ENCODE results near the gene BABAM2.

BABAM2 gene

GRCh38 chr2:28343184-28343942, 452.8 kb downstream of the BABAM2 start:
- DNase-seq (ENCODE audit: low read depth in 2 of 2): no peak

- no peak for DNase-seq (ENCODE audit: low read depth in 2 of 2)
These were observed 453.6 kb downstream of the BABAM2 start for GRCh38 chr2:28343971-28344715.

- no peak for DNase-seq (ENCODE audit: low read depth in 2 of 2)
These were observed 454.3 kb downstream of the BABAM2 start for GRCh38 chr2:28344756-28345373.

DNA sequence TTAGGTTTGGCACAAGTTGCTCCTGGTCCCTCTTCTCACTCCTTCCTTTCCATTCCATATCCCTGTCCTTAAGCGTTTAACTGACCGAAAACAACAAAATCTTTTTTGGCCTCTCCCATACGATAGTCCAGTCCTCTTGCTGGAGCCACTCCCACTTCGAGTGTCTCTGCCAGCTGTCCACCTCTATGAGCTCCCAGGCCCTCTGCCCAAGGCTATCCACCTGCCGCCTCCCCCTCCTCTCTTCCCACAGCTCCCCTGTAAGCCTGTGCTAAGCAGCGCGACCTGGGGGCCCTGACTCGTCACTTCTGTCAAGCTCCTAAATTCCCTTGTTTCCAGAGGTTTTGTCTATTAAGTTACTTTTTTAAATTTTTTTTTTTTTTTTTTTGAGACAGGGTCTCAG, 455.1 kb downstream of the BABAM2 start:
- DNase-seq (ENCODE audit: low read depth in 2 of 2): no peak

DNA sequence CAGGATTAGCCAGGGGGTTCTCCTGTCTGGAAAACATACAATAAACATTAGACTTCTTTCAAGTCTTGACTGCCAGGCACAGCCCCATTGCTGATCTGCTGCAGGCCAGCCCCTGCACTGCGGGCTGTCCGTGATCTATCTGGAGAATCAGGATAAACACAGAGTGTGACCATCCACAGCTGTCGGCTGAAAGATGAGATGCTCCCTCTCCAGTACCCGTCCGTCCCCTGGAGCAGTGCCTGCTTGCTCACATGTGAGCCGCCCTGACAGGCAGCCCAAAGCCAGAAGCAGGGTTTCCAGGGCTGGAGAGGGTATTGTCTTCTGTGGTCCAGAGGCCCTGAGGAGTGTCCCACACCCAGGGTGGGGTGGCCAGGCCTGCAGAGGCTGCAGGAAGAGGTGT, 456.1 kb downstream of the BABAM2 start:
- no peak for DNase-seq (ENCODE audit: low read depth in 2 of 2)

DNA sequence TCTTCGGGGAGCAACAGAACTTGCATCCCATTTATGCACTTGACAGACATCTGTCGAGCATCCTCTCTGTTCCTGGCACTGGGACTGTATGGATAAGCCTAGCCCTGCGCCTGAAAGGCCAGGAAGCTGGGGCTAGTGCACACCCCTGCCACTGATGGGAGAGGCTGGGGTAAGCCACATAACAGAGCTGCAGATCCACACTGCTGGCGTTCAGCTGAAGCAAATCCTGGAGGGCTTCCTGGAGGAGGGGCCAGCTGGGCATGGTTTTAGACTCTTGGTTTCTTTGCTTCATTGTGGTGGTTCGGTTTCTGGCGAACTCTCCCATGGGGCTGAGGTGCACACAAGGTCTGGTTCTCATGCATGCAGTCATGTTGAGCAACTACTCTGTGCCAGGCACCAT, 456.7 kb downstream of the BABAM2 start:
- no peak for DNase-seq (ENCODE audit: low read depth in 2 of 2)

DNA sequence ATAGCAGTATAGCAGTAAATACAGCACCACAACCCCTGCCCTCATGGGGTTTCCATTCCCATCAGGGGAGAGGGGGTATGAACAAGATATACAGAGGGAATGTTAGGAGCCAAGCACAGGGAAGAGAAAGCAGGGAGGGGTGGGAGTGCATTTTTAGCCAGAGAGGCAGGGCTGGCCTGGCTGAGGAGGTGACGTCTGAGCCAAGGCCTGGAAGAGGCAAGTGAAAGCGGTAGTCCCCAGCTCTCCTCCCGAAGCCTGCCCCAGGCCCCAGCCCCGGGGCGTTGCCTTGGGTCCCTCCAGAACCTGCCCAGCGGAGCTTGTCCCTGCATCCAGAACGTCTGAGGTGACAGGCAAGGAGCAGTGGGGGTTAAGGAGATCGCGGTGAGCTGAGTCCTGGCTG, 457.1 kb downstream of the BABAM2 start:
- no peak for DNase-seq (ENCODE audit: low read depth in 2 of 2)

DNA sequence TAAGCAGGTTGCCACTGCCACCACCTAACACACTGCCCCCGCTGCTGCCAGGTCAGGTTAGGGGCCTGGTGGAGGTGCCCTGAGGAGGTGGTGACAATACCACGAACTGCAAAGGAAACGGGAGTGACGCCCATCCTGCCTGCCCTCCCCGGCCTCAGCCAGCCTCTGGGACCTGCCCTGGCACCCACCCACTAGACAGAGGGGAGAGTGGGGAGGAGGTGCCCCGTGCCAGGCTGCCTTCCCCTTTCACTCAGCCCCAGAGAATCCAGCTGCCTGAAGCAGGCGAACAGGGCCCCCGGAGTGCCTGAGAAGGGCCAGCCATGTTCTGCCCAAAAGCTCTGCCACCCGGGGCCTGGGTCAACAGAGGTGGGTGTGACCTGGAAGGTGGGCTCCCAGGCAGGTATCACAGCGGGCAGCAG, 457.6 kb downstream of the BABAM2 start:
- DNase-seq (ENCODE audit: low read depth in 2 of 2): no peak

DNA sequence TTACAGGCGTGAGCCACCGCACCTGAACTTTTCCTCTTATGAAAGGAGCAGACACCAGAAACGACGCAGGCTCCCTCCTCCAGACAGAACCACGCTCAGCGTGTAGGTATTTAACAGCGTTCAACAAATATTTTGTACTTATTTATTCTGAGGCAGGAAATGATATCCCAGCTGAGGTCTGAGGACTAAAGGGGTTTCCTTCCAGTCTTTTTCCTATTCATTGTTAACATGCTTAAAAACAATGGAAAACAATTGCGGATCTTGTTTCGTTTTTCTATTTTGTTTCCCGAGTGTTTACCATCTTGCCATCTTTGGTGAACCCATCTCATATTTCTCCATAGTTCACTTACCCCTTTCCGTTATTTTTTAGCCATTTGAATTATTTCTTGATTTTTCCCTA, 458.4 kb downstream of the BABAM2 start:
- DNase-seq (ENCODE audit: low read depth in 2 of 2): no peak

- no peak for DNase-seq (ENCODE audit: low read depth in 2 of 2)
These were observed 459.1 kb downstream of the BABAM2 start for GRCh38 chr2:28349546-28350165.

GRCh38 chr2:28350196-28350595, 459.7 kb downstream of the BABAM2 start:
- no peak for DNase-seq (ENCODE audit: low read depth in 2 of 2)

DNA sequence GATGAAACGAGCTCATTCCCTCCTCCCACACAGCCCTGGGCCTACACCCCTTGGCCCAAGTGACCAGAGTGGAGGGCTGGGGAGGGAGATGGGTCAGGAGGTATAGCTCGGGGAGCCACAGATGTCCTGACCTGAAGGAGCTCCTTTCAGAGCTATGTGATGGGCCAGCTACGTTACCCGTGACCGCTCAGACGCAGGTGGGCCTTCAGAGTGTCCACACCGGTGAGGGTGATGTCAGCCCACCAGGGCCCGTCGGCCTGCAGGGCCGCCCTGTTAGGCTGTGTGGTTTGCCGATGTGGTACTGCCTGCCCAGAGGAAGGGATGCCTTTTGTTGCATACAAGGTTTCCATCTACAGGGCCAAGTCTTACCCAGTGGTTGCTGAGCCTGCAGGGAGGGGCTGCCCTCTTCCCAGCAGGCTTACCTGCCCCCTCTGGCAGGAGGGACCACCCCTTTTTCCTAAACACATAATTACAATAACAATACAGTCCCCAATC, 460.3 kb downstream of the BABAM2 start:
- no peak for DNase-seq (ENCODE audit: low read depth in 2 of 2)

GRCh38 chr2:28351621-28352020, 461.1 kb downstream of the BABAM2 start:
- no peak for DNase-seq (ENCODE audit: low read depth in 2 of 2)

DNA sequence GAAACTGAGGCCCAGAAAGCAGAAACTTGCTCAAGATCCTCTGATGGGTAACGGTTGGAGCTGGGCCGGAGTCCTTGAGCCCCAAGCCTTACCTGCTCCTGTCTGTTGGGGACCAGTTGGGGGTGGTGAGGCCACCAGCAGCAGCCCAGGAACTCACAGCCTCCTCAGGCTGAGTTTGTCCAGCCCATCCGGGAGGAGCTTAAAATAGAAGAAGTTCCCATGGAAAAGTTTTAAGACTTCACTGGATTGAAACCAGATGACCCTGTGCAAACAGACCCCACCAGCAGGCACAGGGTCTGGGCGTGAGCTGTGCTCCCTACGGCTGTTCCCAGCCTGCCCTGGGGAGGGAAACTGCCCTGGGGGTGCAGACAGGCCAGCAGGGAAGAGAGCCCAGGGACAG, 461.6 kb downstream of the BABAM2 start:
- no peak for DNase-seq (ENCODE audit: low read depth in 2 of 2)

DNA sequence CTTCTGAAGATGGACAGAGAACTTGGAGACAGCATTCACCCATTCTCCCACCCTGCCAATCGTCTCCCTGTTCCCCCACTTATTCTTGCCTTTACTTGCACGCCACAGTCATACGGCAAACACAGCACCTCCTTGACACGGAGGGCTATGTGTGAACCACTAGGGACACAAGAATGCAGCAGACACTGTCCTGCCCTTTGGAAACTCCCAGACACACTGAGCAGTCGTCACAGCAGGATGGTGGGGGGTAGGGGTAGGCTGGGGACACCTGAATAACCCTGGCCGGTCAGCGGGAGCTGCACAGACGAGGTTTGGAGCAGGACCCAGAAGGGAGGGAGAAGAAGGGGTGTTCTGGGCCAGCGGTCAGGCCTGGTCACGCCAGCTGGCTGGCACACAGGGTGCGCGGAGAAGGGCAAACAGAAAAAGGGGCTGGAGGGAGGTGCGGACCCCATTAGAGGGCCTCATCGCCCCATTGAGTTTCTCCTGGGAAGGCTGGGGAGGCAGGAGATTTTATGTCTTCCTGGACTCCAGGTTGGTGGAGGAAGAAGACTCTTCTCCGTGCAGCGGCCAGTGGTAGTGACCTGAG, 462.2 kb downstream of the BABAM2 start:
- DNase-seq (ENCODE audit: low read depth in 2 of 2): no peak

DNA sequence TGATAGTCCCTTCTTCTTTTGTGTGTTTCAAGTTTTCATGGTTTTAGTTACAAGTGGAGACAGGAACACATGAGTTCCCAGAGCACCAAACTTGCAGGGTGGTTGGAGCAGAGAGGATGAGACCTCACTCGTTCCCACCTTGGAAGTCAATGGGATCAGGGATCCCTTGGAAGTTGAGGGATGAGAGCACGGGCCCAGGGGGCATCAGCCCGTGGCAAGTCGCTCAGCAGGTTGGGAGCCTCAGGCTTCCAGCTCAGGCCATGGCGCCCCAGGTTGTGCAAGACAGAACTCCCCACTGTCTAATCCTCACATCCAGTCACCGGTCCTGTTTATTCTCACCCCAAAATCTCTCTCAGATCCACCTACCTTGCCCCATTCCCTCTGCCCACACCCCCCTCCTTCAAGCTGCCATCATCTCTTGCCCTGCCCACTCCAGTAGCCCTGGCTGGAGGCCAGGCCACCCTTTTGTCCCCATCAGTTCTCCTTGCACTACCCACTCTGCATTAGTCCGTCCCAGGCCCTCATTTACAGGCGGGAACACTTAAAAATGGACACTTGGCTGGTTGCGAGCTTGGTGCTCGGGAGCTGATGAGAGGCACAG, 464.5 kb downstream of the BABAM2 start:
- DNase-seq (ENCODE audit: low read depth in 2 of 2): no peak

DNA sequence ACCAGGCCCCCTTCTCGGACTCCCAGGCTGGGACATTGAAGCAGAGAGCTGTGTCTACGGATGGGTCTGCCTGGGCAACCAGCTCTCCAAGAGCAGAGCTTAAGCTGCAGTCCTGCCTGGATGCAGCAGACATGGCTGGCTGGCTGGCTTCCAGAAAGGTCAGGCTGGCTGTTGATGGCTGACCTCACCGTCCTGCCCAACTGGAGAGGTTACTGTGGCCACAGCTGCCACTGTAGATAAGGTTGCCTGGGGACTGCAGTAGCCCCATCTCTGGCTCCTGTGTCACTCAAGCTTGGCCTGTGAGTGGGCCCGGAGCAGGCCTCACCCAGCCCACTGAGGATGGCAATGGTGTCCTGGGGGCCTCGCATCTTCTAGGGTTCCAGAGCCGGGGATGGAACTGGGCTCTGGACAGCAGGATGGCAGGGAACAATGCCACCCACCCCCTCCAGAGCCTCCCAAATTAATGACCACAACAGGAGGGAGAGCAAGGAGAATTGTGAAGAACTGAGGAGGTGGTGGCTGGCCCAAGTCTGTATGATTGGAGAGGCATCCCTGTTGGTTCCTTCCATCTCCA, 465.1 kb downstream of the BABAM2 start:
- DNase-seq (ENCODE audit: low read depth in 2 of 2): no peak

DNA sequence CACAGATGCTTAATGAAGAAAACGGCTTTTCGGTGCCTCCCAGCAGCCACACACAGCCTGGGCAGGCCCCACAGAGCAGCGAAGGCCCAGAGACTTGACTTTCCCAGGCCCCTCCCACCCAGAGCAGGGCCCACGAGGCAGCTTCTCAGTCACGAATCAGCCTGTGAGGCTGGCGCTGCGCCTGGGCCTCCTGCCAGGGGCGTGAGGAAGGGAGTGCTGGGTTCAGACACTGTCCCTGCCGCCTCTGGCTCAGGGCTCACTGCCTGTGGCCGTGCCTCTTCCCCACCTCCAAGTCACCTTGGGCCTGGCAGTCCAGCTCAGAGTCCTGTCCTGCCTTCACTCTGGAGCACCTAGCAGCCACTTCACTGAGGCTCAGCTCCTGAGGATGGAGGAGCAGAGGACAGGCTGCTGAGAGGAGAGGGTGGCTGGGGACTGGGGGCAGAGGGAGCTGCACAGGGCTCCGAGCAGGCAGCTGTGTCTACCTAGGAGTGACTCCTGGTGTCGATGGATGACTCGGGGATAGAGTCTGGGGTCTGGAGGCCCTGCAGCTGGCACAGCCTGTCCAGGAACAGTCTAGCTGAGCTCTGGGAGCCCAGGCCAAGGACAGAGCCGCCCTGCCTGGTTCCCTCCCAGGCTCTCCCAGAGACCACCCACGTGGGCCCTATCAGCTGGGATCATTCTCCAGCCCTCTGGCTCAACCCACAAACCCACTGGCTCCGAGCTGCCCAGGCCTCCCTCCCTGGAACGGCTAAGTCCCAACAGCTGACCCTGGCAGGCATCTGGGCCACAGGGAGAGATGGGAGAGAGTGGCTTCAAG, 465.8 kb downstream of the BABAM2 start:
- DNase-seq (ENCODE audit: low read depth in 2 of 2): no peak

DNA sequence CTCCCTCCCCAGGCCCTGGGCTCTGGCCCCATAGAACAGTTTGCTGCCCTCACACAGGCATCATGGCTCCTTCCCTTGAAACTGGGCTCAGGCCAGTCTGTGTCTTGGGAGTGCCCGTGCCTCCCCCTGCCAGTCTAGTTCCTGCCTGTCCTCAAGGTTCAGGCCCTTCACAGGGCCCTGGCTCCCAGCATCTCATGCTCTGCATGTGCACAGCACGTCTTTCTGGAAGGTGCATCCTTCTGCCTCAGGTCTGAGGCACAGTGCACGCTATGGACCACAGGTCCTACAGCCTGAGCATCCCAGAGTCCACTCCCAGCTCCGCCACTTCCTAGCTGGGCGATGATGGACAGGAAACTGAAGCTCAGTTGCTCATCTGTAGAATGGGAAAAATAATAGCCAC, 466.5 kb downstream of the BABAM2 start:
- DNase-seq (ENCODE audit: low read depth in 2 of 2): no peak

DNA sequence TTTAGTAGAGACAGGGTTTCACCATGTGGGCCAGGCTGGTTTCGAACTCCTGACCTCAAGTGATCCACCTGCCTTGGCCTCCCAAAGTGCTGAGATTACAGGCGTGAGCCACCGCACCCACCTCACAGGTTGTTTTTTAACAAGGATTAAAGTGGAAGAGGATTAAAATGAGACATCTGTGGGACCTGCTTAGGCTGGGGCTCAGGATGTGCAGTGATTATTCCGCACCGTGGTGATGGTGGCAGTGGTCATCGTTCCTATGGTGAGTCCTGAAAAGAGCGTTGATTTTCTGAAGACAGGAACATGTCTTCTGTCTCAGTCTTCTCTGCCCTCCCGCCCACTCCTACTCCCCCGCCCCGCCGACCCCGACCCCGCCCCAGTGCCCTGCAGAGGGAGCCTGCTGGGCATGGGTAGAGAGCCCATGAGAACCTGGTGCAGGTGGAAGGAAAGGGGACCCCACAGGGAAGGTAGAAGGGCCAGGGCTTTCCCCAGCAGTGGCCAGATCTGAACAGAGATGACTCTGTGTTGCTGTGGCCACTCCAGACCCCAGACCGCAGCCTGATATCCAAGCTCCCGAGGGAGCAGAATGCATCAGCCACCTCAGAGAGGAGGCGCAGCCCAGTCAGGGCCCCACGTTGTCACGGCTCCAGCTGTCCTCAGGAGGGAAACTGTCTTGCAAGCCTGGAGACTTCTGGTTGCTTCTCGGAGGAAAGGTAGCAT, 467.6 kb downstream of the BABAM2 start:
- DNase-seq (ENCODE audit: low read depth in 2 of 2): no peak

Data from stimulated activated CD4-positive, alpha-beta T cell treated with anti-CD3 and anti-CD28 coated beads, Interleukin-15, amount 100 ng/mL, for 48 hours (primary cell).